Measurements from ENCODE around the gene LDHB.

The LDHB gene

DNA sequence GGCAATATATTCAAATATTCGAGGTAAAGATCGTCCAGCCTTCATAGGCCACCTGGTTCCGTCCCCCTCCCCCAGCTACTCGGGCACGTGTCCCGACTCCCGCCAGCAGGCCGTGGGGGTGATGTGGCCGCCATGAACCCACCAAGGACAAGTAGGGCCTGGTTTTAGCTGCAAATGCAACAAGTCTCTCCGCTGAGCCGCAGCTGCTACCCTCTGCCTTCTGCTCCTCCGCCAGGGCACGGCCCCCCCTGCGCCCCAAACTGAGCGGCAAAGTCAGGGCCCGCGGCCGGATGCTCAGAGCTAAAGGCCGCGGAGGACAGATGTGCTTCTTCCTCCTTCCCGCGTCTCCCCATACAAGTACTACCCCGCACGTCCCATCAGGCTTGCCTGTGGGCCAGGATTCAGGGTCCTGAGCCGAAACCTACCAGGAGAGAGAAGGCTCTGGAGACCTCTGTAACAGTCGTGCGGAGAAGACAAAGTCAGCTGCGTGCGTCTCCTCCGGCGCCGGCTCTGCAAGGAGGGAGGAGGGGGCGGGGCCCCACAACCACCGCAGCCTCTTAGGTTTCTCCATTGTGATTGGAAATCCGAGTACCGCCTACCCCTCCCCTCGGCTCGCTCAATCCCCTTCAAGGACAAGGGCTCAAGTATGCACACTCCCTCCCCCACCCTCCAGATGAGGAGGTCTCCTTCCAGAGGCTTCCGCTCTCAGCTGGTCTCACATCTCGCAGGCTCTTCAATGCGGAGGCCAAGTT lies at the start of gene LDHB:
Gene LDHB (minus strand): TSS at position 517 of the 752 bp plus-strand sequence. CDS start 3,171 bp downstream, outside the sequence.
- peak; percentile 97 for ATAC-seq (ENCODE audit: low read depth)
- Histone ChIP-seq H3K36me3 (ENCODE audit: low read depth) (peaks cover 36% of the 10 kb centered on the region), H3K27ac (ENCODE audit: poor library complexity, severe bottlenecking) (peak within 1 kb of the TSS; percentile 60), H3K9me3 (ENCODE audit: severe bottlenecking) (no peaks in the 10 kb centered on the region), H3K4me1 (ENCODE audit: insufficient read depth, poor library complexity, severe bottlenecking) (no peaks in the 10 kb centered on the region), H3K4me3 (ENCODE audit: severe bottlenecking) (peak within 1 kb of the TSS; percentile 87), H3K27me3 (ENCODE audit: insufficient read depth, poor library complexity, severe bottlenecking) (no peaks in the 10 kb centered on the region)
- TF ChIP-seq, protein P1, sequence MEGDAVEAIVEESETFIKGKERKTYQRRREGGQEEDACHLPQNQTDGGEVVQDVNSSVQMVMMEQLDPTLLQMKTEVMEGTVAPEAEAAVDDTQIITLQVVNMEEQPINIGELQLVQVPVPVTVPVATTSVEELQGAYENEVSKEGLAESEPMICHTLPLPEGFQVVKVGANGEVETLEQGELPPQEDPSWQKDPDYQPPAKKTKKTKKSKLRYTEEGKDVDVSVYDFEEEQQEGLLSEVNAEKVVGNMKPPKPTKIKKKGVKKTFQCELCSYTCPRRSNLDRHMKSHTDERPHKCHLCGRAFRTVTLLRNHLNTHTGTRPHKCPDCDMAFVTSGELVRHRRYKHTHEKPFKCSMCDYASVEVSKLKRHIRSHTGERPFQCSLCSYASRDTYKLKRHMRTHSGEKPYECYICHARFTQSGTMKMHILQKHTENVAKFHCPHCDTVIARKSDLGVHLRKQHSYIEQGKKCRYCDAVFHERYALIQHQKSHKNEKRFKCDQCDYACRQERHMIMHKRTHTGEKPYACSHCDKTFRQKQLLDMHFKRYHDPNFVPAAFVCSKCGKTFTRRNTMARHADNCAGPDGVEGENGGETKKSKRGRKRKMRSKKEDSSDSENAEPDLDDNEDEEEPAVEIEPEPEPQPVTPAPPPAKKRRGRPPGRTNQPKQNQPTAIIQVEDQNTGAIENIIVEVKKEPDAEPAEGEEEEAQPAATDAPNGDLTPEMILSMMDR (IDR thresholded peaks at IDR 0.05; ENCODE audit: poor library complexity, severe bottlenecking), result no peak
- peak; percentile 80 for DNase-seq (ENCODE audit: low spot score)

DNA sequence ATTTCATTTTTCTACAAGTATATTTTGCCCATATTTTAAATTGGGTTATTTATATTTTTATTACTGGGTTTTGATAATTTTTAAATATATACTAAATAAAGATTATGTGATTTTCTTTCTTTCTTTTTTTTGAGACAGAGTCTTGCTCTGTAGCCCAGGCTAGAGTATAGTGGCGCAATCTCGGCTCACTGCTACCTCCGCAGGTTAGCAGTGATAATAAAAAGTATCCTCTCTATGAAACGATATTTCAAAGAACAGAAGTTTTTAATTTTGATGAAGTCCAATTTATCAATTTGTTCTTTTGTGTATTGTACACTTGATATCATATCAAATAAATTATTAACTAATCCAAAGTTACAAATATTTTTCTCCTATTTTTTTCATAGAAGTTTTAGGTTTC lies 47.2 kb upstream of the LDHB start:
- H3K9me3 ChIP-seq (ENCODE audit: severe bottlenecking), result no peaks in the 10 kb centered on the region
- H3K4me1 ChIP-seq (ENCODE audit: insufficient read depth, poor library complexity, severe bottlenecking), result no peaks in the 10 kb centered on the region
- ATAC-seq (ENCODE audit: low read depth), result no peak
- DNase-seq (ENCODE audit: low spot score), result no peak
- H3K27me3 ChIP-seq (ENCODE audit: insufficient read depth, poor library complexity, severe bottlenecking), result no peaks in the 10 kb centered on the region
- H3K4me3 ChIP-seq (ENCODE audit: severe bottlenecking), result no peak overlapping the region
- TF ChIP-seq, protein P1 (IDR thresholded peaks at IDR 0.05; ENCODE audit: poor library complexity, severe bottlenecking), result no peak
- H3K36me3 ChIP-seq (ENCODE audit: low read depth), result no peaks in the 10 kb centered on the region
- no peak overlapping the region for H3K27ac ChIP-seq (ENCODE audit: poor library complexity, severe bottlenecking)

DNA sequence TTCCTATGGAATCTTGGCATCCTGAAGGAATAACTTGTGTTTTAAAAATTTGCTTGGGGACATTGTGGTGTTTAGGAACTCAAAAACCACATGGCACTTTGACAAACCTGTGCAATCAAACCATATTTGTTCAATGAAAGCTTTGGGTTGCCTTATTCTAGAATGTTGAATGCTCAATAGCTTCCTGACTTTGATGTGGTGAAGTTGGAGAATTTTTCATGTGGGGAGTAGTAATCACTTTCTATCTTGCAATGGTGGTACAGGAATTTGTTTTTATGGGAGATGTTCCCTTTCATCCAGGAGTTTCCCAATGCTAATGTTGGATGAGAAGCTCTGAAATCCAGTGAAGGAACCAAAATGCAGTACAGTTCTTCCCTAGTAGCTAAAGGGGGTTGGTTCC lies 42.2 kb upstream of the LDHB start:
- Histone ChIP-seq H3K4me1 (ENCODE audit: insufficient read depth, poor library complexity, severe bottlenecking) (no peaks in the 10 kb centered on the region), H3K27ac (ENCODE audit: poor library complexity, severe bottlenecking) (no peak overlapping the region), H3K9me3 (ENCODE audit: severe bottlenecking) (no peaks in the 10 kb centered on the region), H3K36me3 (ENCODE audit: low read depth) (no peaks in the 10 kb centered on the region), H3K27me3 (ENCODE audit: insufficient read depth, poor library complexity, severe bottlenecking) (no peaks in the 10 kb centered on the region), H3K4me3 (ENCODE audit: severe bottlenecking) (no peak overlapping the region)
- ATAC-seq (ENCODE audit: low read depth) (no peak), DNase-seq (ENCODE audit: low spot score) (no peak)
- TF ChIP-seq, protein P1 (IDR thresholded peaks at IDR 0.05; ENCODE audit: poor library complexity, severe bottlenecking), result no peak

GRCh38 chr12:21697904-21698630 lies 40.4 kb upstream of the LDHB start:
- Histone ChIP-seq H3K27ac (ENCODE audit: poor library complexity, severe bottlenecking) (no peak overlapping the region), H3K4me3 (ENCODE audit: severe bottlenecking) (no peak overlapping the region), H3K36me3 (ENCODE audit: low read depth) (no peaks in the 10 kb centered on the region), H3K27me3 (ENCODE audit: insufficient read depth, poor library complexity, severe bottlenecking) (no peaks in the 10 kb centered on the region), H3K4me1 (ENCODE audit: insufficient read depth, poor library complexity, severe bottlenecking) (no peaks in the 10 kb centered on the region), H3K9me3 (ENCODE audit: severe bottlenecking) (no peaks in the 10 kb centered on the region)
- no peak for DNase-seq (ENCODE audit: low spot score)
- ATAC-seq (ENCODE audit: low read depth), result no peak
- TF ChIP-seq, protein P1 (IDR thresholded peaks at IDR 0.05; ENCODE audit: poor library complexity, severe bottlenecking), result peak; percentile 58

Data from RWPE2 (cell line).